Endothelial cell of hepatic sinusoid (primary cell): ENCODE results near the gene SH3D21.

Experiments
- in situ Hi-C: cut with HindIII; loops from 2 replicates; pipeline ENCODE4 v1.10.0; 2017; ENCODE audit warnings: low sequenced_read_pairs

SH3D21 gene

DNA sequence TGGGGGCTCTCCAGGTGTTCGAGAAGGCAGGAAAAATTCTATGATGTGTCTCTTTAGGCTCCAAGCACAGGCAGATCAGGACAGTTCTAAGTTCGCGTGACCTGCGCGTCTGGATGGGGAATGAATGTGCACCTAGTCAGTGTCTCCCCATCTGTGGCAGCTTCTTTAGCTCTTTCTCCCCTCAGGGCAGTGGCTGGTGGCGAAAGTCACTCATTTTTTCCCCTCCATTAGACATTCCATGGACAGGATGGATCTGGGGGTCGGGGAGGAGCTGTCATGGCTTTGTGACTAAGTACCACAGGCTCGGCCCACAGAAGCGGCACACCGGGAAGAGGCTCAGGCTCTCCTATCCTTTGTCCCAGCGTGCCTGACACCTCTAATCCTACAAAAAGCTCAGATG lies 48.3 kb downstream of the SH3D21 start:
- in situ Hi-C loops, result no loop called here

DNA sequence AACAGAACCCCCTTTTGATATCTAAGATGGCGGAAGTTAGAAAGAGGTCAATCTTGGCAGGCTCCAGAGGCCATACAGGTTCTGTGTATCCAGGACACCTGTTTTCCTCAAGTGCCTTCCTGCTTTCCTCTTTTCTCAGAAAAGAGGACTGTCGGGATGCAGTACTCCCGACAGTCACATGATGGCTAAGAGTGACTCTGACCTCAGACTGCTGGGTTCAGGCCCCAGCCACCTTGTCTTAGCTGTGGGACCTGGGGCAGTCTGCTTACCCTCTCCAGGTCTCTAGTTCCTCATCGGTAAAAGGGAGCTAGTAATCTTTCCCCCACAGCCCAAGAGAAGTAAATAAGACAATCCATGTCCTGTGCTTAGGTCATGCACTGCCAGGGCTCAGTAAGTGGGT lies 49.6 kb downstream of the SH3D21 start:
- in situ Hi-C loops, result loop anchor here (5.0 kb wide), 1 partner anchor 71 kb away; no protein-coding TSS in a partner anchor

DNA sequence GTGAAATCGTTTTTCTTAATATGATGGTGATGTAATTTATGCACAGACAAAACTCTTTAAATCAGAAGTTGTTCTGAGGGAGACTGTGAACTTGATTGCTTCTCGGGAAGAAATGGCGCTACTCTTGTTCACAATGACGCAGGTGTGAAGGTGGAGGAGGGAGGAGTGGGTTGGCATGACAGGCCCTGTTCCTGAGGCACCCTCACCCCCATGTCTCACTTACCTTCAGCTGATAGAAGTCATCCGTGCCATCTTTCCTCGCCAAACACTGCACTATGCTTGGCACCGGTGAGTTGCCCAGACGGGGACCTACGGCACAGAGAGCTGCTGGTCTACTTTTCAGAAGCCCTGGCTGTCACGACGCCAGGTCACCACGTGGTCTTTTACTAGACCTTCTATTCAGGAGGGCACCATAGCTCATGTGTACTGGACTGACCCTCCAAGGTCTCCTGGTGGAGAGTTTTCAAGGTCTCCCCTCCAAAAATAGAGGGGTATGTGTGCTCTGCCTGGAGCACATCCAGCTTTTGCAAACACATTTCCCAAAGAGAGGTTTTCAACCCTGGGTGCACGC lies 52.4 kb downstream of the SH3D21 start:
- in situ Hi-C loops, result loop anchor here (5.0 kb wide), 1 partner anchor 69 kb away; no protein-coding TSS in a partner anchor

- in situ Hi-C loops, result loop anchor here (5.0 kb wide), 1 partner anchor 68 kb away; no protein-coding TSS in a partner anchor
Measured at GRCh38 chr1:36359383-36359782, 53.2 kb downstream of the SH3D21 start.

DNA sequence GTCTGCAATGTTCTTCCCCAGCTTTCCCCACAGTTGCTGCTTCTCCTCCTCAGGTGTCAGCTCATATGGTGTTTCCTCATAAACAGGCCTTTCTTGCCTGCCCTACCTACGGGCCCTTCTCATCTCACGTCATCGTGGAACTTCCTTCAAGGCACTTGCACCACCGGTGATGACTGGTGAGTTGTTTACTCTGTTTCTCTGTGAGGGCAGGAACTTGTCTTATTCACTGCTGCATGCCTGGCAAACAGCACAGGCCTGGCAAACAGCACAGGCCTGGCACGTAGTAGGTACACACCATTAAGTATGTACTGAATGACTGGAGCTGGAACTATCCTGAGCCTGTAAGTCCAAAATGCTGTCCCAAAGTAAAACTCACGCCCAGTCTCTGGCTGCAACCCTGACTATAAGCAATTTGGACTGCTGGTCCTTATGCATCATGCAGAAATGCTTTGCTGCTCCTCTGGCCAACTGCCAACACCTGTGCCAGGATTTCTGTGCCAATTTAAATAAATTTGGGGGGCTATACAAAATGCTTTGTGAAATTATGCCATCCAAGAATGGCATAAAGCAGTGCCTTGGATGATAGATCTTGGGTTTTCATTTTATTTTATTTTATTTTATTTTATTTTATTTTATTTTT lies 53.9 kb downstream of the SH3D21 start:
- in situ Hi-C loops, result loop anchor here (5.0 kb wide), 1 partner anchor 67 kb away; no protein-coding TSS in a partner anchor

DNA sequence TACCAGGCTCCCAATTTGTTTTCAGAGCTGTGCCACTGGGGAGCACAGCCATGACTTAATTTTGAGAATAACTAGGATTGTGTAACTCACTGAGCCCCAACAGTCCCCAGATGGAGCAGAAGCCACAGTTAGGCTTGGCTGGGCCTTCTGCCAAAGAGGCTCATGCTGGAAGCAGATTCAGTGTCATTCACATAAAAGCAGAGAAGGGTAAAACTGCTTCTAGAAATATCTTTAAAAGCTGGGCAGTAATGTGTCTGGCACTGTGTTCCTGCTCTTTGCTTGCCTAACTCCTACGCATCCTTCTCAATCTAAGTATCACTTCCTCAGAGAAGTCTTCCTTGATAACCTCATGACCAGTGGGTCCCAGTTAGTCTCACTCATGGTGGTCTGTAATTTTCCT lies 59.2 kb downstream of the SH3D21 start:
- in situ Hi-C loops, result no loop called here

DNA sequence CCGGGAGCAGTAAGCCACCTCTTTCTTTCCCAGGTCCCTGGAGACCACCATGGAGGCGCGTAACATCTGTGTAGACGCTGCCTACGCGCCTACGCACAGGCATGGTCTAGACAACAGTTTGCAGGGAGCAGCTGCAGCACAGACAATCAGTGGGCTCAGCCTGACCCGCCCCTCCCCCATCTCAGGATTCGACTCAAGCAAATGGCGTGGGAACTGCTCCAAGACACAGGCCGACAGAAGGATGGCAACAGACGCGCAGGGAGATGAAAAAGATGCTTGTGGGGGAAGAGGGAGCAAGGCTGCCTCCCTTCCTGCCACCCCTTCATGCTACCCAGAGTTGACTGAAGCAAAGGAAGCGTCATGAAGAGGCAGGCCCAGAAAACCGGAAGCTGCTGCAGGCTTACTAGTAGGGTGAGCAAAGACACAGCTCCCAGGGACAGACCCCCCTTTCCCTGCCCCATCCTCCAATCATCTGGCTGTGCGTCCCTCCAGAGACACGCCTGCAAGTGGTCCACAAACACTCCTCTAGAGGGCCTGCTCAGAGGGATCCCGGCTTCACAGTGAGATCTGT lies 60.0 kb downstream of the SH3D21 start:
- in situ Hi-C loops, result no loop called here

DNA sequence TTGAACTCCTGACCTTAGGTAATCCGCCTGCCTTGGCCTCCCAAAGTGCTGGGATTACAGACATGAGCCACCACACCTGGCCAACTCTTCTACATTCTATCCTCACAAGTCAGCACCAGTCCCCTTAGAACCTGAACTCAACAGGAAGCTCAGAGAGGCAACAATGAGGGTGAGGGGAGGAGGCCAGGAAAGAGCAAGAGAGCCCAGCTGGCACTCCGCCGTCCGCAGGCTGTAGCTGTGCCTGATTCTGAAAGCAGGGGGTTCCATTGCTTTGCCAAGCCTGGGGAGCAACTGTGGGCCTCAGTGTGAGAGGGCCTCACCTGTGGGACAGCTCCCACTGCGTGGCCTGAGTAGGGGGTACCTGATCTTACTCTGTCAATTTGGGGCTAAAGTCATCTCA lies 60.9 kb downstream of the SH3D21 start:
- in situ Hi-C loops, result no loop called here

GRCh38 chr1:36367798-36368197 lies 61.6 kb downstream of the SH3D21 start:
- in situ Hi-C loops, result no loop called here

GRCh38 chr1:36369061-36369861 lies 63.1 kb downstream of the SH3D21 start:
- in situ Hi-C loops, result no loop called here
